Measurements from ENCODE around the gene HBA2.
"Not testable (repeated sequence)": the region's sequence is repeated elsewhere in the genome, so short reads cannot be mapped to it uniquely, and the experiment has no call there.

The HBA2 gene

DNA sequence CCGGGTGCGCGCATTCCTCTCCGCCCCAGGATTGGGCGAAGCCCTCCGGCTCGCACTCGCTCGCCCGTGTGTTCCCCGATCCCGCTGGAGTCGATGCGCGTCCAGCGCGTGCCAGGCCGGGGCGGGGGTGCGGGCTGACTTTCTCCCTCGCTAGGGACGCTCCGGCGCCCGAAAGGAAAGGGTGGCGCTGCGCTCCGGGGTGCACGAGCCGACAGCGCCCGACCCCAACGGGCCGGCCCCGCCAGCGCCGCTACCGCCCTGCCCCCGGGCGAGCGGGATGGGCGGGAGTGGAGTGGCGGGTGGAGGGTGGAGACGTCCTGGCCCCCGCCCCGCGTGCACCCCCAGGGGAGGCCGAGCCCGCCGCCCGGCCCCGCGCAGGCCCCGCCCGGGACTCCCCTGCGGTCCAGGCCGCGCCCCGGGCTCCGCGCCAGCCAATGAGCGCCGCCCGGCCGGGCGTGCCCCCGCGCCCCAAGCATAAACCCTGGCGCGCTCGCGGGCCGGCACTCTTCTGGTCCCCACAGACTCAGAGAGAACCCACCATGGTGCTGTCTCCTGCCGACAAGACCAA, at the start of gene HBA2:
HBA2 (plus strand) TSS at position 503 of the 568 bp plus-strand sequence; CDS start at position 540, 37 bp downstream.
- not testable (repeated sequence) for DNase-seq

DNA sequence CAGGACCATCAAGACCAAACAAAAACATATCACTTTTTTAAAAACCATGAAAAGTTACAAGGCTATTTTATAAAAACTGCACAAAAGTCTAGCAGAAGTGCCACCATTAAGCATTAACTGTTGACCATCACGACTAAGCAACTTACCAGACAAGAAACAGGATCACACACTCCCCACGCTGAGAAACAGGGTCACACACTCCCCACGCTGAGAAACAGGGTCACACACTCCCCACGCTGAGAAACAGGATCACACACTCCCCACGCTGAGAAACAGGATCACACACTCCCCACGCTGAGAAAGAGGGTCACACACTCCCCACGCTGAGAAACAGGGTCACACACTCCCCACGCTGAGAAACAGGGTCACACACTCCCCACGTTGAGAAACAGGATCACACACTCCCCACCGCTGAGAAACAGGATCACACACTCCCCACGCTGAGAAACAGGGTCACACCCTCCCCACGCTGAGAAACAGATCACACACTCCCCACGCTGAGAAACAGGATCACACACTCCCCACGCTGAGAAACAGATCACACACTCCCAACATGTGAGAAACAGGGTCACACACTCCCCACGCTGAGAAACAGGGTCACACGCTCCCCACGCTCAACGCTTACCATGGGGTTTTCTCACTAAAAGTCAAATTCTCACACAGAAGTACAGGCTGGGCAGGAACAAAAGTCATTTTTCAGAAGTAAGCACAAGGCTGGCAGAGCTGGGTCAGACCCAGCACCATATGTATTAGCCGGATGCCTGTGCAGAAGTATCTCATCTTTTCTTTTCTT, 48.9 kb upstream of the HBA2 start:
- DNase-seq: not testable (repeated sequence)

DNA sequence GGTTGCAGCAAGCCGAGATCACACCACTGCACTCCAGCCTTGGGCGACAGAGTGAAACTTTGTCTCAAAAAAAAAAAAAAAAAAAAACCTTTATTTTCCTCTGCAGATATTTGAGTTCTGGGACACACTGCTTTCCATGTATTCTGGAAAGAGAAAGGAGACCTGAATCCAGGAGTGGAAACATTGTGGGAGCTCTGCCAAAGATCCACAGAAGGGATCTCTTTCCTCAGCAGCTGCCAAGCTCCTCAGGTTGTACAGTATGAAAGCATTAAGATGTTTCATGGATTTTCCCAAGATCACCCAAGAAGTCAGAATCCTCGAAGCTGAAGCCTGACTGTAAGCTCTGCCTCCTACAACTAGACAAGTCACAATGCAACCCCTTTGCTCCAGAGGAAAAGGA, 47.7 kb upstream of the HBA2 start:
- no peak for DNase-seq

DNA sequence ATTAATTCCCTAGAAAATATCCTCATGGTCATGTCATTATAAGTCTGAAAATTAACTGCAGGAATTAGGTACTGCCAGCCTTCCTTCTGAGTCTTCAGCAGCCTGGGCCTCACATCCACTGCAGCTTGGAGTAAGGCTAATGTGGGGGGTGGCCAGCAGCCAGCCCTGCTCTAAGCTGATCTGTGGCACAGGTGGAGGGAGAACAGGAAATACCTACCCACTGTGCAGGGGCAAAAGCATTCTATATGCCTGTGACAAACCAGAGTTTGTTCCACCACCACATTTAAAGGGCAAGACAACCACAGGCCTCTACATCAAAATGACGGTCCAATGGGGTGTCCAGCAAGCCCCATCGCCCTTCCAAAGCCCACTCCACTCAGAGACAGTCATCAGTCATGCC, 43.6 kb upstream of the HBA2 start:
- DNase-seq: no peak

DNA sequence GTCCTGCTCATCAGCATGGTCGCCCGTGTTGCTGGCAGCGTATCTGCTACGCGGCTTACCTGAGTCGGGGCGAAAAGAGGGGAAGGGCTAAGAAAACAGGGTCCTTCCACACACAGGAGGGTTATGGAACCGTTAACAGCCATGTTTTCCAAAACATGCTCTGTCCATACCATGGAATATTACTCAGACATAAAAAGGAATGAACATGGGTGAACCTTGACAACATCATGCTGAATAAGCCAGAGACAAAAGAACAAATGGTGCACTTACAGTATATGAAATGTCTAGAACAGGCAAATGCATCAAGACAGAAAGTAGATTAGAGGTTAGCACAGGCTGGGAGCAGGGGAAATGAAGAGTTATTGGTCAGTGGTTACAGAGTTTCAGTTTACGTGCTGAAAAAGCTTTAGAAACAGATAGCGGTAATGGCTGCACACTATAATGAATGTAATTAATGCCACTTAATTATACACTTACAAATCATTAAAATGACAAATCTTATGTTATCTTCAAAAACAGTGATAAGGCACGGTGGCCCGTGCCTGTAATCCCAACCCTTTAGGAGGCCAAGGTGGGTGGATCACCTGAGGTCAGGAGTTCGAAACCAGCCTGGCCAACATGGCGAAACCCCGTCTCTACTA, 42.0 kb upstream of the HBA2 start:
- DNase-seq: no peak

DNA sequence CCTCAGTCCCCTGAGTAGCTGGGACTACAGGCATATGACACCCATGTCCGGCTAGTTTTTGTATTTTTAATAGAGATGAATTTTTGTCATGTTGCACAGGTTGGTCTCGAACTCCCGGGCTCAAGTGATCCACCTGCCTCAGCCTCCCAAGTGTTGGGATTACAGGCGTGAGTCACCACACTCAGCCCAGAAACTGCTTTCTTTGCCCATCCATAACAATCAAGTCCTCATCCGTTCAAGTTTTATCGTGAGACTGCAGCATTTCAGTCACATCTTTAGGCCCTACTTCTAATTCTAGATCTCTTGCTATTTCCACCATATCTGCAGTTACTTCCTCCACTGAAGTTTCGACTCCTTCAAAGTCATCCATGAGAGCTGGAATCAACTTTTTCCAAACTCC, 40.6 kb upstream of the HBA2 start:
- no peak for DNase-seq

DNA sequence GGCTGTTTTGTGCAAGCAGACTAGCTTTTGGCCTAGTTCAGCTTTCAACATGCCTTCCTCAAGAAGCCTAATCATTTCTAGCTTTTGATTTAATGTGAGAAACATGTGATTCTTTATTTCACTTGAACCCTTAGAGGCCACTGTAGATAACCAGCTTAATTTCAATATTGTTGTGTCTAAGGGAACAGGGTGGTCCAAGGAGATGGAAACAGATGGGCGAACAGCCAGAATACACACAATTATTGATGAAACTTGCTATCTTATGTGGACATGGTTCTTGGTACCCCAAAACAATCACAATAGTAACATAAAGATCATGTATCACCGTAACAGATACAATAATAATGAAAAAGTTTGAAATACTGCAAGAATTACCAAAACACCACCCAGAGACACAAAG, 39.0 kb upstream of the HBA2 start:
- DNase-seq: no peak

DNA sequence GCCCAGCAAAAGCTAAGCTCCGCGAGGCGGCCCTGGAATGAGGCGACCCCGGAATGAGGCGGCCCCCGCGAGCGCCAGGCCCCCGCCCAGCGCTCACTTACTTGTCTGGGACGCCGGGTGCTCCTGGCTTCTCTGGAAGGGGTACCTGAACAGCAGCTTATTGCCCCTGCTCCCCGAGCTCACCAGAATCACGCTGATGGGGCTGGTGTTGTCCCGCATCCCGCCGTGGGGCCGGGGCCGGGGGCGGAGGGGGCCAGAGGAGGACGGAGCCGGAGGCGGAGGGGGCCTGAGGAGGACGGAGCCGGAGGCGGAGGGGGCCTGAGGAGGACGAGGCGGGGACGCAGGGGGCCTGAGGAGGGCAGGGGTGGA, 34.6 kb upstream of the HBA2 start:
- no peak for DNase-seq

DNA sequence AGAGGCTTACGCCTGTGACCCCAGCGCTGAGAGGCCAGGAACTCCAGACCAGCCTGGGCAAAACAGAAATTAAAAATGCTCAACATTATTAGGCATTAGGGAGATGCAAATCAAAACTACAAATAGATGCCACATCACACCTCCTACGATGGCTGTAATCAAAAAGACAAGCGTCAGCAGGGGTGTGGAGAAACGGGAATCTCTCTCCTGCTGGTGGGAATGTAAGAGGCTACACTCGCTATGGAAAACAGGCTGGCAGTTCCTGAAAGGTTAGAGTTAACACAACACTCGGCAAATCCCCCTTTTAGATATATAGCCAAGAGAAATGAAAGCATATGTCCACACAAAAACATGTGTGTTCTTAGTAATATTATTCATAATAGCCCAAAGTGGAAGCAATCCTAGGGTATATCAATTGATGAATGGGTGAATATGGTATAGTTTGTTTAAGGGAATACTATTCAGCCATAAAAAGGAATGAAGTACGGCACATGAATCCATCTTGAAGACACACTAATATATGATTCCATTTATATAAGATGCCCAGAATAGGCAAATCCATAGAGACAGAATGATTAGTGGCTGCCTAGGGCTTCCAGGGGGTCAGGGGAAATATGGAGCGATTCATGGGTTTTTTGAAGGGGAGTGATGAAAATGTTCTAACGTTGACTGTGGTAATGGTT, 32.4 kb upstream of the HBA2 start:
- DNase-seq: no peak

DNA sequence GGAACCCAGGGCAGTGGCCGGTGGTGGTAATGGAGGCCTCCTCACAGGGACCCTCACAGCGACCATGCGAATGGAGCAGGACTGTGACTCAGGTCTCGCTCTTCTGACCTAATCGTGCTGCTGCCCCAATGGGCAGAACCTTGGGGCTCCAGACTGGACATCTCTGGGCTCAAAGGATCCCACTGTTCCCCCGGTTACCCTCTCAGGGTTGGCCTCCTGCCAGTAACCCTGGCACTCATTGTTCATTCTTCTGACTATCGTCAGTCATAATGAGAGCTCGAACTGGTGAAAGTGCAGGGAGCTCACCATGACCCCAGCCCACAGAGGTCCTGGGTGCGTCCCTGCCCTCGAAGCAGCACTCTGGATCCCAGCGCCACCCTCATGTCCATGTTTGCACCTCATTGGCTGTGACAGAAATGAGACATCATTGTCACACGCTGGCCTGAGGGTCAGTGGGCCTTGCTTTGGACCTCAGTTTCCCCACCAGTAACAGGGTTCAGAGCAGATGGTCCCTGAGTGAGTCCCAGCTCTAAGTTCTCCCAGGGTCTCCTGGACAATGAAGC, 30.2 kb upstream of the HBA2 start:
- no peak for DNase-seq

DNA sequence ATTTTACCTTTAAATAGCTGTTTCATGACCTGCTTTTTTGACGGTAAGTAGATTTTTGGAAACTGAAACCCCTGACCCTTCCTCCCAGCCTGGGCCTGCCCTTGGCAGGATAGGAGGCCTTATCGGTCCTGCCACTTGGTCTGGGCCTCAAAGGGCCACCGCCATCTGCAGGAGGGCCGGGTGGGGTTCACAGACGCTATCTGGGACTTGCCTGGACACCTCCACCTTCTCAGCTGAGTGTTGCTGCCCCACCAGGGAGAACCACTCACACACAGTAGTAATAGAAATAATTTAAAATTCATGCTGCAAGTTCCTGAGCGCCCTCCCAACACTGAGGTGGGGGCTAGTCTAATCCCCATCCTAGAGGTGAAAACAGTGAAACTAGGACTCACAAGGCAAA, 29.6 kb upstream of the HBA2 start:
- no peak for DNase-seq

DNA sequence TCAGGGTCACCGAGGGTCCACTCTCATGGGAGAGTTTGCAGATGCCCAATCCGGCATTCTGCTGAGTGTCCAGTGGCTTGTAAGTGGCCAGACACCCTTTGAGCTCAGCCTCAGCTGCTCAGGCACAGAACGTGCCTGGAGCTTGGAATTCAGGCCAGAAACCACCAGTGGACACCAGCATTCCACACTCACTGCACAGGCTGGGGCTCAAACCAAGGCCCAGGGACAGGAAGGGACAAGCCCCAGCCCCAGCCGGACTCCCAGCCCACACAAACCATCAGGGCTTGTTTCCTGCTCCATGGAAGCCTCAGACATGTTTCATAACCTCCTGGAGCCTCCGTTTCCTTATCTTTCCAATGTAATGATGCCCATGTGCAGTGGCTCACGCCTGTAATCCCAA, 29.2 kb upstream of the HBA2 start:
- DNase-seq: no peak

DNA sequence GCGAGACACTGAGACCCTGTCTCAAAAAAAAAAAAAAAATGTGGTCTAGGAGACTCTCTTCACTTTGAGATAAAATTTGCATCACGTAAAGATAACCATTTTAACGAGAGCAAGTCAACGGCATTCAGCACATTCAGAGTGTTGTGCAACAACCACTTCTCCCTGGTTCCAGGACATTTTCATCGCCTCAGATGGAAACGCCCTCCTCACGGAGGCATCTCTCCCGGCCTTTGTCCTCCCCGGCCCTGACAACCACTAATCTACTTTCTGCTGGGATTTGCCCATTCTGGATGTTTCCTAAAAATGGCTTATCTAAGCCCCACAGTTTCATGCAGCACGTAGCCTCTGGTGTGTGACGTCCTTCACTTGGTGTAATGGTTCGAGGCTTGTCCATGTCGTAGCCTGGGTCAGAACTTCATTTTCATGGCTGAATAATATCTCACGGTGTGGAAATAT, 27.9 kb upstream of the HBA2 start:
- no peak for DNase-seq

DNA sequence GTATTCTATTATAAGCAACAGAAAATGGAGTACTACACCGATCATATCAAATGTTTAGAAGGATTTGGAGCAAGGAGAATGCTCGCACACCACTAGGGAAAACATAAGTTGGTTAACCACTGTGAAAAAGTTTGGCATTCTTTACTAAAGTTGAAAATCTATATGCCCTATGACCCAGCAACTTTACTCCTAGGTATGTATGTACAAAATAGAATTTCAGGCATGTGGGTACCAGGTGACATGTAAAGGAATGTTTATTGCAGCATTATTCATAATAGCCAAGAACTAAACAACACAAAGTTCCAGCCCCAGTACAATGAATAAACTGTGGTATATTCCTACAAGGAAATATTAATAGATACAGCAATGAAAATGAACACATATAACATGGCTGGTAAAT, 26.0 kb upstream of the HBA2 start:
- no peak for DNase-seq

DNA sequence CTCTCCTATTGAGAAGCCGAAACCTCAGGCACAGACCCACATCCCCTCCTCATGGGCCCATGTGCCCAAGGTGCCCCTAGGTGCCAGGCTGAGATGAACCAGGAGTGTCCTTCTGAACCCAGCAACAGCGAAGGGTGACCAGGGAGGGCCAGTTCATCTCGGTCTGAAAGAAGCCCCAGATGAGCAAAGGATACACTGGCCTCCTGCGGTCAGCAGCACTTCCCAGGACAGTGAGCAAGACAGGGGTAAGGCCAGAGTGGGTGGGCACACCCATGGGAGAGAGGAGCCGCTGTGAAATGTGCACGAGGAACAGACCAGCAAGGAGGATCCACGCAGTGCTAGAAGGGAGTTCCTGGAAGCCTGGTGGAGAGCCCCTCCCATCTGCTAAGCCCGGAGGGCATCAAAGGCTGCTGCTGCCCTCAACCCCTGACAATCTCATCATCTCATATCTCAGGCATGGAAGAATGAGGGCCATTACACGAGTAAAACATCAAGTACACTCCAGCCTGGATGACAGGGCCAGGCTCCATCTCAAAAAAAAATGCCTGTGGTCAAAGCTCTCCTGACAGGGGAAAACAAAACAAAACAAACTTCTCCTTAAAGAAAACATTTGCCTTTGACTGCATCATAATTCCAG, 23.5 kb upstream of the HBA2 start:
- DNase-seq: no peak

DNA sequence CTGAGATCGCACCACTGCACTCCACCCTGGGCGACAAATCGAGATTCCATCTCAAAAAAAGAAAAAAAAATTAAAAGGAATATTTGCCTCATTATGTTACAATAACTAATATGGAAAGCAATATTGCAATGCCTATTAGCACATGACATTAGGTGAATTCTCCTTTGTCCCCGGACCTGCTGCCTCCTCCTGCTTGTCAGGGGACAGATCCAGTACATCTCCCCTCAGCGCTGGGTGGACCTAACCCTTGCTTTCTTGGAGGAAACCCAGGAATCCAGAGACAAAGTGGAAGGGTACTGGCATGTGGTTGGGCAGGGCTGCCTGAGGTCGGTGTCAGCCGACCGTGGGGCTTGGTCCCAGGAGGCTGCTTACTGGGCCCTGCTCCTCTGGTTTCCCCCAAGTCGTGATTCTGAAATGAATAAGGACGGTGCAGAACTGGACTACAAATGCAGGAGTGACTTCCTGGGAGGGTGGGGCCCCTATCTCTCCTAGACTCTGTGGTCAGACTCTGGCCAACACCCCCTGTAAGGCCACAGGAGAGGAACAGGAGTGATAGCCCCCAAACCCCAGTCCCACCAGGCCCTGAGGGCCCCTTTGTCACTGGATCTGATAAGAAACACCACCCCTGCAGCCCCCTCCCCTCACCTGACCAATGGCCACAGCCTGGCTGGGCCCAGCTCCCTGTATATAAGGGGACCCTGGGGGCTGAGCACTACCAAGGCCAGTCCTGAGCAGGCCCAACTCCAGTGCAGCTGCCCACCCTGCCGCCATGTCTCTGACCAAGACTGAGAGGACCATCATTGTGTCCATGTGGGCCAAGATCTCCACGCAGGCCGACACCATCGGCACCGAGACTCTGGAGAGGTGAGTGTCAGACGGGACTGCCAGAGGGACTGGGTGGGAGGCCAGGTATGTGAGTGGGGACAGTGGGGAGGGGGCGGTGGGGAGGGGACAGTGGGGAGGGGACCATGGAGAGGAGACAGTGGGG, 20.2 kb upstream of the HBA2 start, which contains the start of gene HBZ:
HBZ (plus strand) TSS at position 504 of the 988 bp plus-strand sequence; CDS start at position 770, 266 bp downstream.
- no peak for DNase-seq

DNA sequence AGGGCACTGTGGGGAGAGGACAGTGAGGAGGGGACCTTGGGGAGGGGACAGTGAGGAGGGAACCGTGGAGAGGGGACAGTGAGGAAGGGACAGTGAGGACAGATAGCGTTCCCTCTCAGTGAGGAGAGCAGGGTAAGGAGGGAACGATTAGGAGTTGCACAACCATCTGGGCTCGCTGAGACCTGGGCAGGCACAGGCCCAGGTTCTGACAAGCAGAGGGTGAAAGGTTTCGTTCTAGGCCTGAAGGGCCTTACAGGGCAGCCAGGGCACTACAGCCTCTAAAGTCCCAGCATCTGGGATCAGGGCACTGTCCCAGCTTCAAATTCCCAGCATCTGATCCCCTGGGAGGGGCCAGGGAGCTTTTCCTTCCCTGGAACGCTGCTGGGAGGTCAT, 19.6 kb upstream of the HBA2 start:
- DNase-seq: not testable (repeated sequence)

DNA sequence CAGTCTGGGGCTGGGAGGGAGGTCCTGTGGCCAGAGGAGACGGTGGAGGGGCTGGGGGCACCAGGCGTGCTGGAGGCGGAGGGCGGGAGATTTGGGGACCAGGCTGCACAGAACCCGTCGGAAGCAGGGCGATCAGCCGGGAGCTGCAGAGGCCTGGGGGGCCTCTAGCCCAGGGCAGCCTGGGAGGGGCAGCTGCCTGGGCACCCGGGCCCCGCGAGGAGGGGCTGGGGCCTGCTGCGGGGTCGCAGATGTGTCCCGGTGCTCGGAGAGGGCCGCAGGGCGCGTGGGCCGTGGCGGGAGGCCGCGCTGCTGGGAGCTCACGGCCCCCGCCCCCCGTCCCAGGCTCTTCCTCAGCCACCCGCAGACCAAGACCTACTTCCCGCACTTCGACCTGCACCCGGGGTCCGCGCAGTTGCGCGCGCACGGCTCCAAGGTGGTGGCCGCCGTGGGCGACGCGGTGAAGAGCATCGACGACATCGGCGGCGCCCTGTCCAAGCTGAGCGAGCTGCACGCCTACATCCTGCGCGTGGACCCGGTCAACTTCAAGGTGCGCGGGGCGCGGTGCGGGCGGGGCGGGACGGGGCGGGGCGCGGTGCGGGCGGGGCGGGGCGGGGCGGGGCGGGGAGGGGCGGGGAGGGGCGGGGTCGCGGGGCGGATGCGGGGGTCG, 19.0 kb upstream of the HBA2 start:
- not testable (repeated sequence) for DNase-seq

DNA sequence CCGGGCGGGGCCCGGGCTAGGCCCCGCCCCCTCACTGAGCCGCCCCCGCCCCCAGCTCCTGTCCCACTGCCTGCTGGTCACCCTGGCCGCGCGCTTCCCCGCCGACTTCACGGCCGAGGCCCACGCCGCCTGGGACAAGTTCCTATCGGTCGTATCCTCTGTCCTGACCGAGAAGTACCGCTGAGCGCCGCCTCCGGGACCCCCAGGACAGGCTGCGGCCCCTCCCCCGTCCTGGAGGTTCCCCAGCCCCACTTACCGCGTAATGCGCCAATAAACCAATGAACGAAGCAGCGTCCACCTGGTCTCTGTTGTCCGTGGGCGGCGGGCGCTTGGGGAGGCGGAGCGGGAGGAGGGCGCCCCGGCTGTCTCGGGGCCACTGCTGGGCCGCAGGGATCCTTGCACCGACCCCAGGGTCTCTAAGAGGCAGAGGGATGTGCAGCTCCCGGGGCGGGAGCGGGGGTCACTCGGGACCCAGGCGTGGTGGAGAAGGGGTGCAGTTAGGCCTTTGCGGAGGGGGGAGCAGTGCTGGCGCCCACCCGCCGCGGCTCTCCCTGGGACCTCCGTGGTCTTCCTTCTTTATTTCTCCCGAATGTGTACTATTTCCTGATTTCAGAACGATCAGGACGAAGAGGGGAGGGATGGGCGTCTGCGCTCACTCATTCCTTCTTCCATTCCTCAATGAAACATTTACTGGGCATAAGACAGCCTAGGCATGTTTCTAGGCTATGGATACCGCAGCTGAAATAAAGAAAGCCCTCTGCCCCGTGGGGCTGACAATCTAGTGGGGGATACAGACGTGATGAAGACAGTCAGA, 18.3 kb upstream of the HBA2 start:
- DNase-seq: peak in 1 of 2 experiments; percentile 33

DNA sequence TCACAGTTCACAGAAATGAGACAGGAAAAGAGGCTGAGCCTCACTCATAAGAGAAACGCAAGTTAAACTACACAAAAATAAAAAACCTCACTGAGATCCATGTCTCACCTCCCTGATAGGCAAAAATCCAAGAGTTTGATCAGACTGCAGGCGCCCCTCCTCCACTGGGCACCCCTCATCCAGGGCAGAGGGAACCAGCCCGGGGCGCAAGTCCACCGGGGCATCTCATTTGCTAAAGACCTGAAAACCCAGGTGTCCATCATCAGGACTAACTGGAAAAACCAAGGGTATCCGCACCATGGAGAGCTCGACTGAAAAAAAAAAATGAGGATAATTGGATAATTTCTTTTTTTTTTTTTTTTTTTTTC, 17.7 kb upstream of the HBA2 start:
- DNase-seq: no peak

Measured in NCI-H526 (cell line).